Testis (tissue), 3 donors: ENCODE results near the gene MYL11. TPM values are rescaled to one million over a fixed set of nuclear protein-coding genes. Genes with fewer than 3 reads are reported as not detected.

Source experiments
- DNase-seq: peaks from one replicate; pipeline ENCODE4 v3.0.0-alpha.2; 2019
- H3K27ac ChIP-seq, 2 donors: fragments of 200-600 bp; sonication (generic); one replicate each; pipeline ENCODE4 v1.5.1; 2019
- H3K27me3 ChIP-seq: fragments of 200-600 bp; sonication (generic); one replicate; pipeline ENCODE4 v1.5.1; 2019
- H3K36me3 ChIP-seq: fragments of 200-600 bp; sonication (generic); one replicate; pipeline ENCODE4 v1.5.1; 2017; ENCODE audit warnings: low read depth; ENCODE audit errors: missing control alignments
- H3K4me1 ChIP-seq: fragments of 200-600 bp; sonication (generic); one replicate; pipeline ENCODE4 v1.5.1; 2019
- H3K4me3 ChIP-seq, 2 donors: fragments of 200-600 bp; sonication (generic); one replicate each; pipeline ENCODE4 v1.5.1; 2017 to 2019
- H3K9me3 ChIP-seq: fragments of 200-600 bp; sonication (generic); one replicate; pipeline ENCODE4 v1.5.1; 2017
- POLR2A ChIP-seq: fragments of 450-650 bp; IDR thresholded peaks from one replicate; pipeline ENCODE4 v1.6.1; 2017; ENCODE audit warnings: antibody characterized with exemption, mild to moderate bottlenecking, moderate library complexity
- WGBS, 2 donors: methylation state at CpG; one replicate each; pipeline ENCODE4 v1.1.5; 2018; 5-methylcytosine and 5-hydroxymethylcytosine counted together
- intact Hi-C: fragments of 100-400 bp; cut with DNase I; formaldehyde crosslinking; loops from one replicate; pipeline ENCODE4 v1.15.1; 2023; ENCODE audit warnings: low total_unique reads
- polyA plus RNA-seq: library from polyadenylated mRNA; stranded (reverse); fragments of 350-450 nt; fragmentation: Illumina TruSeq; extraction: RNeasy Lipid Tissue Mini Kit (QIAGEN cat#74804); gene quantifications from one replicate; pipeline ENCODE4 v1.2.3, GENCODE V29; 2014; ENCODE audit warnings: low read depth, low replicate concordance; ENCODE audit not compliant: insufficient read depth
- total RNA-seq, 2 donors: library from RNA; depleted of rRNA; stranded (reverse); fragments of >200 nt; gene quantifications; one replicate each; pipeline ENCODE4 v1.2.3, GENCODE V29; 2016
- TF ChIP-seq, protein P1 (sequence below), 3 experiments: fragments of 450-650 bp in 2 of 3; fragments of 200-600 bp in 1 of 3; sonication (generic) in 1 of 3; IDR thresholded peaks; one replicate each; pipeline ENCODE4 v1.5.1; 2016 to 2019; ENCODE audit warnings: antibody characterized with exemption in 3 of 3, mild to moderate bottlenecking in 2 of 3, moderate library complexity in 1 of 3

Gene MYL11
- total and polyA plus RNA-seq, 3 donors from 2014 or later: 2.5 to 18.5 (median 4.2) TPM

DNA sequence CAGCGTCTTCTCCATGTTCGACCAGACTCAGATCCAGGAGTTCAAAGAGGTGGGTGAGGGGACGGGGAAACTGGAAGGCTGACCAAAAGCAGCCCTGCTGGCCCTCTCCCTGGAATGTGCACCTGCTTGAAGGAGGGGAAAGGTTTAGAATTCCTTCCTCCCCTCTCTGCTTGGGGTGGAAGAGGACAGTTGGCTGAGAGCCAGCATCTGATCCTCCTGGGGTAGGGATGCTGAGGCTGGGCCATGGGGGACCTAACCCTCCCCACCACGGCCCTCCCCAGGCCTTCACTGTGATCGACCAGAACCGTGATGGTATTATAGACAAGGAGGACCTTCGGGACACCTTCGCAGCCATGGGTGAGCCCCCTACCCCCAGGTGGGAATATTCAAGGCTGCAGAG is 1.3 kb downstream of the MYL11 start:
- Histone ChIP-seq H3K27me3 (no peaks in the 10 kb centered on the region), H3K36me3 (no peaks in the 10 kb centered on the region), H3K9me3 (no peaks in the 10 kb centered on the region), H3K4me3 (no peak overlapping the region), H3K4me1 (peaks cover 18% of the 10 kb centered on the region), H3K27ac (no peak overlapping the region)
- DNase-seq: no peak
- 89 to 95% methylated on average over 6 to 8 of the region's 8 CpGs for whole genome bisulfite sequencing, 2 donors
- TF ChIP-seq POLR2A: no peak
- TF ChIP-seq, protein P1, sequence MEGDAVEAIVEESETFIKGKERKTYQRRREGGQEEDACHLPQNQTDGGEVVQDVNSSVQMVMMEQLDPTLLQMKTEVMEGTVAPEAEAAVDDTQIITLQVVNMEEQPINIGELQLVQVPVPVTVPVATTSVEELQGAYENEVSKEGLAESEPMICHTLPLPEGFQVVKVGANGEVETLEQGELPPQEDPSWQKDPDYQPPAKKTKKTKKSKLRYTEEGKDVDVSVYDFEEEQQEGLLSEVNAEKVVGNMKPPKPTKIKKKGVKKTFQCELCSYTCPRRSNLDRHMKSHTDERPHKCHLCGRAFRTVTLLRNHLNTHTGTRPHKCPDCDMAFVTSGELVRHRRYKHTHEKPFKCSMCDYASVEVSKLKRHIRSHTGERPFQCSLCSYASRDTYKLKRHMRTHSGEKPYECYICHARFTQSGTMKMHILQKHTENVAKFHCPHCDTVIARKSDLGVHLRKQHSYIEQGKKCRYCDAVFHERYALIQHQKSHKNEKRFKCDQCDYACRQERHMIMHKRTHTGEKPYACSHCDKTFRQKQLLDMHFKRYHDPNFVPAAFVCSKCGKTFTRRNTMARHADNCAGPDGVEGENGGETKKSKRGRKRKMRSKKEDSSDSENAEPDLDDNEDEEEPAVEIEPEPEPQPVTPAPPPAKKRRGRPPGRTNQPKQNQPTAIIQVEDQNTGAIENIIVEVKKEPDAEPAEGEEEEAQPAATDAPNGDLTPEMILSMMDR (IDR thresholded peaks at IDR 0.05): no peak
- intact Hi-C loops: no loop called here

DNA sequence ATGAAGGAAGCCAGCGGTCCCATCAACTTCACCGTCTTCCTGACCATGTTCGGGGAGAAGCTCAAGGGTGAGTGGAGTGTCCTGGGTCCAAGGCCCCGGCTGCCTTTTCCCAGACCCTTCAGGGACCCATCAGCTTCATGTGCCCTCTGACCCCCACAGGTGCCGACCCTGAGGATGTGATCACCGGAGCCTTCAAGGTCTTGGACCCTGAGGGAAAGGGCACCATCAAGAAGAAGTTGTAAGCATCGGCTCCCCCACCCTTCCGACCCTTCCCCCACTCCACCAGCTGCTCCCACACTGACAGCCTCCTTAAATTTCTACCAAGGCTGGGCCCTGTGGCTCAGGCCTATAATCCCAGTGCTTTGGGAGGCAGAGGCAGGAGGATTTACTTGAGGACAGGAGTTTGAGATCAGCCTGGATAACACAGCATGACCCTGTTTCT is 1.9 kb downstream of the MYL11 start:
- Histone ChIP-seq H3K4me1 (peaks cover 14% of the 10 kb centered on the region), H3K27me3 (no peaks in the 10 kb centered on the region), H3K36me3 (no peaks in the 10 kb centered on the region), H3K27ac (peak overlapping the region in 1 of 2 donors; percentile 98), H3K4me3 (no peak overlapping the region), H3K9me3 (no peaks in the 10 kb centered on the region)
- intact Hi-C loops: no loop called here
- no peak for DNase-seq
- WGBS, 2 donors: 83 to 88% methylated on average over 5 to 8 of the region's 8 CpGs
- TF ChIP-seq, protein P1 (IDR thresholded peaks at IDR 0.05): no peak
- TF ChIP-seq POLR2A: no peak

DNA sequence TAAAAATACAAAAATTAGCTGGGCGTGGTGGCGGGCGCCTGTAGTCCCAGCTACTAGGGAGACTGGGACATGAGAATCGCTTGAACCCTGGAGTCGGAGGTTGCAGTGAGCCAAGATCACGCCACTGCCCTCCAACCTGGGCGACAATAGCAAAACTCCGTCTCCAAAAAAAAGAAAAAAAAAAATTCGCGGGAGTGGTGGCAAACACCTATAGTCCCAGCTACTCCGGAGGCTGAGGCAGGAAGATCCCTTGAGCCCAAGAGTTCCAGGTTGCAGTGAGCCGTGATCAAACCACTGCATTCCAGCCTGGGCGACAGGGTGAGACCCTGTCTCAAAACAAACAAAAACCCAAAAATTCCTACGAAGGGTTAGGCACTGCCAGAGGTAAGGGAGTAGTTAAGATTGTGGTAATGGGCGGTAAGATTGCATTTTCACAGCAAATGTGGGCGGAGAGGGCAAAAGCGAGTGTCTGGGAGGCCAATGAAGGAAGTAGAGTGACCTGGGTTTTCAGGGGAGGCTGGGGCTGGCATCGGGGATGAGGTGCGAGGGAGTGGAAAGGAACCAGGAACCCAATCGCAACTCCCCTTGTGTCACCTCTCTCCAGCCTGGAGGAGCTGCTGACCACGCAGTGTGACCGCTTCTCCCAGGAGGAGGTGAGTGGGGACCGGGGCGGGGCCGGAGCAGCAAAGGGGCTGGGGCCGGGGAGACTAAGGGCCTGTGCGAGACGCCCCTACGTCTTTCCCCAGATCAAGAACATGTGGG is 2.6 kb downstream of the MYL11 start:
- intact Hi-C loops: no loop called here

DNA sequence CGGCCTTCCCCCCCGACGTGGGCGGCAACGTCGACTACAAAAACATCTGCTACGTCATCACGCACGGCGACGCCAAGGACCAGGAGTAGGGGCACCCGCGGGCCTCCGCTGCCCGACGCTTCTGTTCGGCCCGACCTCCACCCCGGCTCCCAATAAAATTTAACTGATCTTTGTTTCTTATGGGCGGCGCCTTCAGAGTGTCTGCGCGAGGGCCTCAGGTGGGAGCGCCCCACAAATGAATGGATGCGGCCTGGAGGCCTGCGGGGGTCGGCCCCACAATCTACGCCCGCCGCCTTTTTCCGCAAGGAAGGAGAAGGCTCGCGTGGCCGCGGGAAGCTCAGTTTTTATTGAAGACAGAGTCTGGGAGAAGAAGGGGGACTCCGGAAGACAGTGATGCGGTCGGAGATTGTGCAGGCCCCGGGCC is 3.2 kb downstream of the MYL11 start:
- TF ChIP-seq, protein P1 (IDR thresholded peaks at IDR 0.05): no peak
- TF ChIP-seq POLR2A: no peak
- H3K4me1 ChIP-seq: peaks cover 13% of the 10 kb centered on the region
- H3K4me3 ChIP-seq: peak overlapping the region; percentile 66 to 95
- no peaks in the 10 kb centered on the region for H3K9me3 ChIP-seq
- WGBS, 2 donors: 0% methylated on average over 13 to 39 of the region's 39 CpGs
- intact Hi-C loops: no loop called here
- DNase-seq: peak; percentile 95
- H3K27me3 ChIP-seq: no peaks in the 10 kb centered on the region
- peak overlapping the region; percentile 98 to 100 for H3K27ac ChIP-seq
- no peaks in the 10 kb centered on the region for H3K36me3 ChIP-seq

More for the DNA sequence above, 2.6 kb downstream of the MYL11 start:
- 32% methylated on average over 25 to 29 of the region's 29 CpGs for WGBS, 2 donors
- Histone ChIP-seq H3K4me3 (peak overlapping the region; percentile 66 to 95), H3K9me3 (no peaks in the 10 kb centered on the region), H3K27me3 (no peaks in the 10 kb centered on the region), H3K4me1 (peaks cover 13% of the 10 kb centered on the region), H3K36me3 (no peaks in the 10 kb centered on the region), H3K27ac (peak overlapping the region; percentile 98 to 100)
- TF ChIP-seq, protein P1 (IDR thresholded peaks at IDR 0.05): no peak
- no peak for TF ChIP-seq POLR2A
- no peak for DNase-seq
